Activated CD4-positive, alpha-beta T cell treated with anti-CD3 and anti-CD28 coated beads, Interleukin-2, amount 50 U/mL, for 1 hour (primary cell): ENCODE data around the gene MCM3AP.
"Not testable (repeated sequence)": the region's sequence is repeated elsewhere in the genome, so short reads cannot be mapped to it uniquely, and the experiment has no call there.

Experiments
- DNase-seq: peaks from one replicate; pipeline ENCODE4 v3.0.0-alpha.2; 2020

Gene MCM3AP

GRCh38 chr21:46268371-46268770 is 17.0 kb downstream of the MCM3AP start:
- no peak for DNase-seq

GRCh38 chr21:46266946-46267345 is 18.5 kb downstream of the MCM3AP start:
- no peak for DNase-seq

- no peak for DNase-seq
Observed at GRCh38 chr21:46265736-46266525, 19.5 kb downstream of the MCM3AP start.

- DNase-seq = no peak
Observed at GRCh38 chr21:46264690-46265144, 20.7 kb downstream of the MCM3AP start.

DNA sequence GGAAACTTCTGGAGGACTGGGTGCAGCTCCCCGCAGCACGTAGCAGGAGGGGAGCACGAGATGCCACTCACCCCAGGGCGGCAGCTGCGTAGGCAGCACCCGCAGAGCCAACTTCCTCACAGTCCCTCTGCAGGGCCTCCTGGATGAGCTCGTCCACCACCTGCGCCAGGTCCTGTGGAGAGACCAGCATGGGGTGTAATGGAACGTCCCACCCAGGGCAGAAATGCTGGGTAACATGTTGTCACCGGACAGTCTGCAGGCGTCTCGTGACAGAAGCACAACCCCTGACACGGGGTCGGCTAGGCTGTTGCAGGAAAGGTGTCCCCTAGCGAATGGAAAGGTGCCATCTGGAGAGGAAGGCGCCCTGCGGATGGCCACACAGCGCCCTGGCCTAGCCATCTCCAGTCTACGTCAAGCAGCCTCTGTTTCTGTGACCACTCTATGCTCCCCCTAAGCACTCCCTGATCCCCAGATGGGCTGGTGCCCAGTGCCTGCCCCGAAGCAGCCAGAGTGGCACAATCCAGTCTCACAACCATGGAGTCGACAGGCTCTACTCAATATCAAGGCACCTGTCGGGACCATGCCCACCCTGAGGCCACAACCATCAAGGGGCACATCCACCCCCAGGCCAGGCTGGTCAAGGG is 21.2 kb downstream of the MCM3AP start:
- DNase-seq = no peak

GRCh38 chr21:46256501-46256994 is 28.9 kb downstream of the MCM3AP start:
- DNase-seq = no peak

DNA sequence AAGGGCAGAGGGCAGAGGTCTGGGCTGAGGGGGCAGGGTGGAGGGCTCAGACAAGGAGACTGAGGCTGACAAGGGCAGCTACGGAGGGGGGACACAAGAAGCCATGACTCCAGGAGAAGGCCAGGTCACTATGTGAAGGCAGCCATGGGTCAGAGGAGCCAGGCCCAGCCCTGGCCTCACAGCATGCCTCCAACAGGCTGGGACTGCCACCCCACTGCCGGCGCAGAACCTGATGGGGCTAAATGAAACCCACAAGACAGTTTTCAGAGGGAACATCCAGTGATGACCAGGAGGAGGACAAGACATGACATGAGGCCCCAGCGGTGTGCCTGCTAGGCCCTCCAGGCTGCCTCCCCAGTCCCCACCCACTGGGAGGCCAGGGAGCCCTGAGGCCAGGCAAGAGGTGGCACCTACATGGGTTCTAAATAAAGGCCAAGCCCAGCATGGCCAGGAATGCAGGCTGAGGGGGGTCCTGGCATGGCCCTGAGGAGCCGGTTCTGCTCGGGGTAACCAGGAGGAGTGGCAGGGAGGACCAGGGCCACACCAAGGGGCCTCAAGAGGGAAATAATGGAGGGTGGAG is 29.6 kb downstream of the MCM3AP start:
- no peak for DNase-seq

DNA sequence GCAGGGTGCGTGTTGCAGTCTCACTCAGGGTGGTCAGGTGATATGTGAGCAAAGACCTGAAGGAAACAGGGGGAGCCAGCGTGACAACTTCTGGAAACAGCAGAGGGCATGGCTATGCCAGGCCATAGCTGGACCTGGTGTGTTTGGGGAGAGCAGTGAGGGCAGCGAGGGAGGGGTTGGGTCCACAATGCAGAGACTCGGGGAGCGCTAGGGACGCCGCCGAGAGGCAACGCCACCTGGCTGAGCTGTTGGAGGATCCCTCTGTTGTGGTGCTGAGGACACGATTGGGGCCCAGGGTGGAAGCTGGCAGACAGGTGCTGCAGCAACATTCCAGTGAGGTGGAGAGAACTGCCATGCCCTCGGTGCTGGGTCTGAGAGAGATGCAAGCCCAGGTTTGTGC is 30.2 kb downstream of the MCM3AP start:
- no peak for DNase-seq

DNA sequence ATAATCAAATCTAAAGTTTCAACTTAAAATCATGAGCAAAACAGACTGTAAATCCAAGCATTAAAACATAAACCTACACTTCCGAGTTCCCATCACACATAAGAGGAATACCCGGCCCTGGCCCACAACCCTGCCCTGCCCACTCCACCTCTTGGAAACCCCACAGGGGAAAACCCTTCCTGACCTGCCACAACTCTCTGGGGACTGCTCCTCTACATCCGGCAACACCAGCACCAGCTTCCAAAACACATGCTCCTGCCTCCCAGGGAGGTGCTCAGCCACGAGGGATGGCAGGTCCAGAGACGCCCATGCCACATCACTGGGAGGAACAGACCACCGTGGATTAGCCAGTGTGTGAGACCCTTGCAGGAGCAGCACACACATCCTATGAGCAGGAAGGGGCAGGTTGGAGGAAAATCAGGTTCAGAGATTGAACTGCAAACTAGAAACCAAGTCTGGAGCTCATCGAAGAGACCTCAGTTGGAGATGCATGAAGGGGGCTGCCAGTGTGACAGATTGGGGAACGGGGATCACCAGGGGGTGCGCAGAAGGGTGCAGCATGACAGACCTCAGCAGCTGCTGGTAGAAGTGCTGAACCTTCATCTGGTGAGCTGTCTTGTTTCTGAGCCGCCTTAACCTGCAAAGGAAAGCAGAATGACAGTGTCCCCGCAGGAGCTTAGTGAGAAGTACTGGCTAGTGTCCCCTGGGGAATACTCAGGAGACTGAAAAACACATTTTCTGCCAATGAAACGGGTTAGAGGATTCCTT is 31.0 kb downstream of the MCM3AP start:
- DNase-seq = no peak

GRCh38 chr21:46253610-46254124 is 31.7 kb downstream of the MCM3AP start:
- peak; percentile 30 for DNase-seq

DNA sequence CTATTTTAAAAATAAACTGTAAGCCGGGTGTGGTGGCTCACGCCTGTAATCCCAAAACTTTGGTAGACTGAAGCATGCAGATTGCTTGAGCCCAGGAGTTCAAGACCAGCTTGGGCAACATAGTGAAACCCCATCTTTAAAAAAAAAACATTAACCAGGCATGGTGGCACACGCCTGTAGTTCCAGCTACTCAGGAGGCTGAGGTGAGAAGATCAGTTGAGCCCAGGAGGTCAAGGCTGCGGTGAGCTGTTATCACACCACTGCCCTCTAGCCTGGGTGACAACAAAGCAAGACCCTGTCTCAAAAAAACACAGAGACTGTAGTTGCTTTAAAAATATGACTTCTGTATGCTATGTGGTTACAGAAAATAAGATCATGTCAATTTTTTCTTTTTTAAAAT is 32.6 kb downstream of the MCM3AP start:
- no peak for DNase-seq

DNA sequence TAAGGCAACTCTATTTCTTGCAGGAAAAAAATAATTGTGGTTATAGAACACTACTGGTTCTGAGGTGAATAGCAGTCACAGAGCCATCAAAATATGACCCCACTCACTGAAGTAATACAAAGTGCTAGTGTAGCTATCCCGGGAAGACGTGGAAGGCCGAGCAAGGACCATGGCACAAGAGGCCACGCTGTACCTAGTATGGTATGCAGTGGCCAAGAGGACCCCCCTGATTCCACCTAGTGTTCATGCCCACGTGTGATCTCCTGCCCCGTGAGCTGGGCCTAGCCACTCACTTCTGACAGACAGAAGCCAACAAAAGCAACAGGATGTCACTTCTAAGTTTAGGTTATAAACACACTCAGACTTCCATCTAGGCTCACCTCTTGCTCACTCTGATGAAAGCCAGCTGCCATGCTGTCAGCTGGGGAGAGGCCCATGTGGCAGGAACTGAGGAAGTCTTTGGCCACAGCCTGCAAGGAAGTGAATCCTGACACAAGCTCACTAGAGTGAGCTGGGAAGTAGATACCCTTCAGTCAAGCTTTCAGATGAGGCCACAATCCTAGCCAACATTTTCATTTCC is 35.2 kb downstream of the MCM3AP start:
- no peak for DNase-seq

- DNase-seq = no peak
Observed at GRCh38 chr21:46248827-46249226, 36.6 kb downstream of the MCM3AP start.

DNA sequence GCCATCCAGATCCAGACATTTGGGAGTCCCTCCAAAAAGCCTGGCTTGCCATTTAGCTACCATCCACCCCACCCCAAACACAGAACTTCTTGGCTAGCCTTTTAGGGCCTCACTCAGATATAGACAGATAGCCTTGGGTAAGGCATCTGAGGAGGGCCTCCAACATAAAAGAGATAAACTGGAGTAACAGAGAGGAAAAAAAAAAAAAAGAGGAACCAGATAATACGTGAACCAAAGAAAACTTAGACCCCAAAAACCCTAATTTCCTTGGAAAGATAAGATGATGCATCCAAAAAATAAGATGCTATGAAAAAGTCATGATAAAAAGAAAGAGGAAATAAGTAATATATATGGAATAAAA is 37.0 kb downstream of the MCM3AP start:
- no peak for DNase-seq

GRCh38 chr21:46247699-46248421 is 37.6 kb downstream of the MCM3AP start:
- DNase-seq = no peak

GRCh38 chr21:46246345-46246744 is 39.1 kb downstream of the MCM3AP start:
- no peak for DNase-seq

DNA sequence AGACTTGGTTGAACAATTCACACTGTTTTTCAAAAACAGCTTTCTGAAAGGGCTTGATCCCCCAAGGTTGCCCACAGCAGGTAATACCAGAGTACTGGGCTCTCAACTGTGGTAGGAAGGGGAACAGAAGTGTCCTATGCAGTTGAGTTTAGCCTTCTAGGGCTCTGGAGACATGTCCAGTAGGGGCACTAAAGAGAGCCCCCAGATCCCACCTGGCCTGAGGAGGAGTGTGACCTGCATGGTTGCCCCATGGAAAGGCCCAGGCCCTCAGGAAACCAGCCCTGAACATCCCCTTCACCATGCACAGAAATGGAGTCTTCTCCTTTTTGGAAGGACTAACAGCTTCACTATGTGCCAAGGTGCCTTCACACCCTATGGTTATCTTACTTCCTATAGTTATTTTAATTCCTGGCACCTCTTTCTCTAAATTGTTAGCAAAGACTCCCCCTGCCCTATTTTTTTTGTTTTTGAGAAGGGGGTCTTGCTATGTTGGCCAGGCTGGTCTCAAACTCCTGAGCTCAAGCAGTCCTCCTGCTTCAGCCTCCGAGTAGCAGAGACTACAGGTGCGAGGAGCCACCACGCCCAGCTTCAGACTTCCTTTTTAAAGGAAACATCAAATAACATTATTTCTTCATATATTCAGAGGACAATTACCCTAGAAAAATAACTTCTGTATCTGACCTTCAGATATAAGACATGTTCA is 40.0 kb downstream of the MCM3AP start:
- no peak for DNase-seq

DNA sequence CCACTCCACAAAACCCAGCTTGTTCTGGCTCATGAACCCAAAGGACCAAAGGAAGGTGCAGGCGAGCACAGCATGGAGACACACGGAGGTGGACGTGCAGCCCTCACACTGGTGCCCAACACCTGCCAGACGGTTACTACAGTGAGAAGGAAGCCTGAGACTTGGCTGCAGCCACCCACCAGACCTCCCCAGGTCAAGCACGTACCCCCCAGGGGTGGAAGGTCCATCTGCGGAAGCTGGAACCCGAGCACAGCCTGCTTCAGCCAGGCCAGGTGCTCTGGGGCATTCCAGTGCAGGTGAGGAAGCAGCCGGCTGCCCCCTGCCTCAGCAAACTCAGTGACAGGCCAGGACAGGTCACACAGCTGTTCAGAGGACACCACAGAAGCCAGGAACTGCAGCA is 40.8 kb downstream of the MCM3AP start:
- no peak for DNase-seq

DNA sequence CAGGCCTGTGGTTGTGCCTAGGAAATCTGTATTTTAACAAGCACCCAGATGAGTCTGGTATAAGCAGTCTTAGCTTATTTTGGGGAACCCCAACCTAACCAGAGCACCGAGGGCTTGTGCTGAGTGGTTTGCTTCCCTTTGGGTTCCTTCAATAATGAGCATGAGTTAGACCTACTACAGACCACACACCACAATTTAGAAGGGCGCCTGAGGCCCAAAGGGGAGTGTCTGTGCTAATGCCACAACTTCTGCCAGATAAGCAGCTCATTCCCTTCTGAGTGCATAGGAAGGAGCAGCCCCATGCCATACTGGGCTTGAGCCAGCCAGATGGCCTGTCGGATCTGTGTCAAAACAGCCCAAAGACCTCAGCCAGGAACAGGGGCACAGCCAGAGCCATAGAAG is 41.5 kb downstream of the MCM3AP start:
- no peak for DNase-seq

GRCh38 chr21:46243325-46243724 is 42.1 kb downstream of the MCM3AP start:
- no peak for DNase-seq

DNA sequence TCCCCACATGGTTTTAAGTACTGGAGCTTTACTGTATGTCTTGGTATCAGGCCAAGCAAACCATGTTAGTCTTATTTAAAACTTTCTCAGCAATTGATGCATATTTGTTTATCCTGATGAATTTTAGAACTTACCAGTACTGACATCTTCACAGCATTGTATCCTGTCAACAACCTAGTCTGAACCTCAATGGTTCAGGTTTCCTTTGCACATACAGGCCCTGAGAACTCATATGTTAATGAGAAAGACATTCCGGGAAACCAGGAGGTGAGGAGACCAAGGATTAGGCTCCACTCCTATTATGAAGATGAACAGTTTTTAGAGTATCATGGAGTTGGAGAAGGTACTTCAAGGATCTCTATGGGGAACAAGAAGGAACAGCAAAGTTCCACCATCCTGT is 43.8 kb downstream of the MCM3AP start:
- not testable (repeated sequence) for DNase-seq
